Tibial artery (tissue), 4 donors: ENCODE data around the gene PSEN2.

ENCODE experiments used
- DNase-seq, 2 donors: peaks; one replicate each; pipeline ENCODE4 v3.0.0-alpha.2; 2019
- H3K27ac ChIP-seq, 2 donors: fragments of 200-600 bp; sonication (generic) in 1 of 2; 1 replicate in 1 of 2; 2 replicates in 1 of 2; pipeline ENCODE4 v1.5.1; 2018 to 2019; ENCODE audit warnings: mild to moderate bottlenecking in 1 of 2
- H3K27me3 ChIP-seq, 2 donors: fragments of 200-600 bp; sonication (generic) in 1 of 2; one replicate each; pipeline versions ENCODE4 v1.5.1 to v1.6.0; 2016 to 2019
- H3K36me3 ChIP-seq, 3 donors: fragments of 200-600 bp; sonication (generic) in 2 of 3; one replicate each; pipeline ENCODE4 v1.5.1; 2016 to 2019; ENCODE audit warnings: mild to moderate bottlenecking in 2 of 3
- H3K4me1 ChIP-seq, 4 donors: fragments of 200-600 bp; sonication (generic) in 2 of 4; 1 replicate in 3 of 4; 2 replicates in 1 of 4; pipeline ENCODE4 v1.5.1; 2016 to 2019
- H3K4me3 ChIP-seq, 2 donors: fragments of 200-600 bp; sonication (generic) in 1 of 2; 1 replicate in 1 of 2; 2 replicates in 1 of 2; pipeline ENCODE4 v1.5.1; 2018 to 2019; ENCODE audit warnings: mild to moderate bottlenecking in 2 of 2
- H3K9me3 ChIP-seq, 3 donors: fragments of 200-600 bp; sonication (generic) in 1 of 3; one replicate each; pipeline ENCODE4 v1.5.1; 2016 to 2019
- CTCF ChIP-seq, 2 experiments: fragments of 200-600 bp in 1 of 2; fragments of 450-650 bp in 1 of 2; IDR thresholded peaks; one replicate each; pipeline ENCODE4 v1.5.1; 2017 to 2019; ENCODE audit warnings: antibody characterized with exemption in 2 of 2, mild to moderate bottlenecking in 1 of 2, moderate library complexity in 1 of 2
- intact Hi-C: fragments of 100-400 bp; cut with DNase I; formaldehyde crosslinking; loops from one replicate; pipeline ENCODE4 v1.15.0; 2023; ENCODE audit warnings: low total_unique reads

PSEN2 gene

GRCh38 chr1:226880372-226881287 is 10.2 kb downstream of the PSEN2 start:
- intact Hi-C loops: no loop called here

GRCh38 chr1:226881515-226882185 is 11.2 kb downstream of the PSEN2 start:
- Histone ChIP-seq H3K4me1 (no peaks in the 10 kb centered on the region), H3K4me3 (no peak overlapping the region), H3K9me3 (no peaks in the 10 kb centered on the region), H3K36me3 (peaks cover 40 to 89% (median 45%) of the 10 kb centered on the region in 3 donors), H3K27me3 (no peaks in the 10 kb centered on the region), H3K27ac (no peak overlapping the region)
- peak; percentile 9 to 51 for DNase-seq
- TF ChIP-seq CTCF (IDR thresholded peaks at IDR 0.05): no peak
- intact Hi-C loops: no loop called here

More at GRCh38 chr1:226880372-226881287, 10.2 kb downstream of the PSEN2 start:
- Histone ChIP-seq H3K4me3 (no peak overlapping the region), H3K9me3 (no peaks in the 10 kb centered on the region), H3K4me1 (no peaks in the 10 kb centered on the region), H3K27ac (no peak overlapping the region), H3K27me3 (no peaks in the 10 kb centered on the region), H3K36me3 (peaks cover 35 to 88% (median 39%) of the 10 kb centered on the region in 3 donors)
- DNase-seq: peak; percentile 3 to 31
- no peak for TF ChIP-seq CTCF (IDR thresholded peaks at IDR 0.05)

GRCh38 chr1:226882187-226882586 is 11.8 kb downstream of the PSEN2 start:
- intact Hi-C loops: no loop called here
- Histone ChIP-seq H3K4me1 (no peaks in the 10 kb centered on the region), H3K36me3 (peaks cover 35 to 89% (median 45%) of the 10 kb centered on the region in 3 donors), H3K9me3 (no peaks in the 10 kb centered on the region), H3K4me3 (no peak overlapping the region), H3K27ac (peak overlapping the region in 1 of 2 donors; percentile 3), H3K27me3 (no peaks in the 10 kb centered on the region)
- no peak for TF ChIP-seq CTCF (IDR thresholded peaks at IDR 0.05)
- DNase-seq: no peak

GRCh38 chr1:226882631-226883409 is 12.4 kb downstream of the PSEN2 start:
- Histone ChIP-seq H3K27me3 (no peaks in the 10 kb centered on the region), H3K4me3 (peak overlapping the region in 1 of 2 donors; percentile 0), H3K9me3 (no peaks in the 10 kb centered on the region), H3K36me3 (peaks cover 36 to 92% (median 45%) of the 10 kb centered on the region in 3 donors), H3K4me1 (no peaks in the 10 kb centered on the region), H3K27ac (peak overlapping the region in 1 of 2 donors; percentile 3)
- intact Hi-C loops: no loop called here
- no peak for TF ChIP-seq CTCF (IDR thresholded peaks at IDR 0.05)
- peak; percentile 2 to 32 for DNase-seq

- no peaks in the 10 kb centered on the region for H3K27me3 ChIP-seq
- intact Hi-C loops: no loop called here
- peaks cover 42 to 93% (median 53%) of the 10 kb centered on the region in 3 donors for H3K36me3 ChIP-seq
- TF ChIP-seq CTCF (IDR thresholded peaks at IDR 0.05): no peak
- H3K27ac ChIP-seq: no peak overlapping the region
- DNase-seq: peak; percentile 12 to 46
- H3K4me1 ChIP-seq: no peaks in the 10 kb centered on the region
- no peak overlapping the region for H3K4me3 ChIP-seq
- no peaks in the 10 kb centered on the region for H3K9me3 ChIP-seq
Observed at GRCh38 chr1:226883630-226884029, 13.2 kb downstream of the PSEN2 start.
